ENCODE results near the gene BMERB1. TPM values are rescaled to one million over a fixed set of nuclear protein-coding genes. Genes with fewer than 3 reads are reported as not detected.

BMERB1 gene
- total and polyA plus RNA-seq, 9 of the 15 experiments (the other 6 are each of a cell fraction or from before 2014, with no cell fraction given): 0.29 to 2.9 (median 0.94) TPM

DNA sequence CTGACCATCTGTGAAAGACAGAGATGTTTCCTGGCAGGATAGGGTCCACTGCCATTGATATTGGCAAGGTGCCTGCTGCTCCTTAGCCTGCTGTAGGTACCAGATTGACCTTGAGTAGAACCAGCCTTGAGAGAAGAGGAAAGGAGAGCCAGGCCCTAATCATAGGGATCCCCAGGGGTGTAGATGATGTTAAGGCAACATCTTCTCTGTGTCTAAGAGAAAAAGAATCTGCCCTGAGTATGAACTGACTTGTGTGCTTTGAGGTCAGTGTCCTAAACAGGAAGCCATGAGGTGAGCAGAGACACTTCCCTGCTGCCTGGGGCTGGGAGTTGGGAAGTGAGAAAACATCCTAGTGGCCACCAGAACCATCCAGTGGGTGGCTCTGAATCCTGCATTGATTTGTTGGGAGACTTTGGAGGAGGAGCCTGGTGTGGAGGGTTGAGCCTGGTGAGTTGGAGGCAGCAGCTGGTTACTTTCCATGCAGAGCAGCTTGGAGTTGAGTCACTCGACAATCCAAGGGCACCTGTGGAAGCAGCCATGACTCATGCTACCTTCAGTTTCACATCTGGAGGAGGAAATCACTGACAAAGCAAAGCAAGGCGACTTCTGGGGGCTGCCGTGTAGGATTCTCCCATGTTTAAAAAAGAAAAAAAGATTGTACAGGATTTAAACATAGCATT is 47.8 kb downstream of the BMERB1 start (continued):
- TF ChIP-seq ZNF398 (CRISPR knock-in tag; IDR thresholded peaks at IDR 0.05) (no peak), ZNF644 (tag; IDR thresholded peaks at IDR 0.05; ENCODE audit: low read depth) (no peak), JUN (IDR thresholded peaks at IDR 0.05; ENCODE audit: borderline replicate concordance, low read depth, low read length) (peak; percentile 91; the same call in 1 of the 2 replicates), JUN (CRISPR knock-in tag; IDR thresholded peaks at IDR 0.05; ENCODE audit: borderline replicate concordance) (no peak), ARID1B (IDR thresholded peaks at IDR 0.05) (peak; percentile 50; the same call in 1 of the 2 replicates), CBFA2T3 (IDR thresholded peaks at IDR 0.05) (peak; percentile 80), TAL1 (IDR thresholded peaks at IDR 0.05) (0 out of 2 replicates have a peak, but pooled peaks have one; percentile 2), TCF3 (CRISPR knock-in tag; IDR thresholded peaks at IDR 0.05) (peak; percentile 33; the same call in 1 of the 2 replicates), RCOR1 (IDR thresholded peaks at IDR 0.05; ENCODE audit: borderline replicate concordance in 1 of 2, low read depth in 2 of 2, low read length in 2 of 2) (peak in 1 of 2 experiments; percentile 55; a peak in 1 of 4 replicates), SPI1 (IDR thresholded peaks at IDR 0.05; ENCODE audit: borderline replicate concordance, low read depth, low read length) (0 out of 2 replicates have a peak, but pooled peaks have one; percentile 36), ZNF780A (CRISPR knock-in tag; IDR thresholded peaks at IDR 0.05) (no peak), ZNF830 (CRISPR knock-in tag; IDR thresholded peaks at IDR 0.05) (no peak), KDM1A (IDR thresholded peaks at IDR 0.05) (peak in 1 of 2 experiments; percentile 76; a peak in 2 of 4 replicates), BRD4 (IDR thresholded peaks at IDR 0.05) (no peak), KLF16 (IDR thresholded peaks at IDR 0.05) (peak; percentile 1; the same call in 1 of the 2 replicates), NRF1 (conservative IDR thresholded peaks at IDR 0.05 in 1 of 2, IDR thresholded peaks at IDR 0.05 in 1 of 2) (0 out of 4 replicates have a peak, but pooled peaks of 1 of the 2 experiments have one; percentile 9), RAD21 (CRISPR knock-in tag; conservative IDR thresholded peaks at IDR 0.05 in 1 of 2, IDR thresholded peaks at IDR 0.05 in 1 of 2) (peak in 1 of 2 experiments; percentile 17; a peak in 1 of 4 replicates), RBM39 (optimal IDR thresholded peaks at IDR 0.05; ENCODE audit: low read depth, low read length) (no peak), SNRNP70 (optimal IDR thresholded peaks at IDR 0.05; ENCODE audit: low read depth, low read length) (no peak)

Measured in K562 (cell line).